ENCODE results near the gene MRPL23.

The MRPL23 gene

DNA sequence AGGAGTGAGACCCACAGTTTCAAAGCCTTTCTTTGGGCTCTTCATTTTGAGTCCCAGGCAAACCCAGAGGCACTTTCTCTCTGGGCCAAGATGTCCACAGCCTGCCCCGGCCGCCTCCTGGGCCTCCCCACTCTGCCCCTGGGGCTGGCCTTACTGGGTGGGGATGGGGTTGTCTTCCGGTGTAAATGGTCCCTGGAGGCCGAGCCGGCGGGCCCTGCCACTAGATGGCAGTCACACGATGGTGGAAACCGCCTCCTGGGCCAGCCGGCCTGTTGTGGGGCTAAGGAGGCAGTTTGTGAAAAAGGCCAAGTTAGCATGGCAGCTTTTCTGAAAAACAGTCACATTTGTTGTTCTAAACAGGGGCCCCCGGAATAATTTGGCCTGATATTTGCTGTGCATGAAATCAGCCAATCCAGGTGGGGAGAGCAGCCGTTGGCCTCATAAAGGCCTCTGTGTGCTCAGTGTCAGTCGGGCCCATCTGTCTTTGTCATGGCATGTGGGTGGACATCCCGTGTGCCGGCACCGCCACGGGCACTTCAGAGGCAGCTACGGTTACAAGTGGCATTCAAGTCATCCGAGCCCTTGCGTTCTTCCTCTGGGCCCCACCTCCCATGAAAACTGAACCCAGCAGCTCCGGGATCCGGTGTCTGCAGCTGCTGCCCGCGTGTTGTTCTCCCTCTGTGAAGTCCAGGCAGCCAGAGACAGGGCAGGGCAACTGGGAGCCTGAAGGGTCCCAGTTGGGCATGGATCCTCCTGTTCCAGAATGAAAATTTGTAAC, 6.5 kb downstream of the MRPL23 start:
- peak; percentile 12 for DNase-seq (ENCODE audit: low read depth)

DNA sequence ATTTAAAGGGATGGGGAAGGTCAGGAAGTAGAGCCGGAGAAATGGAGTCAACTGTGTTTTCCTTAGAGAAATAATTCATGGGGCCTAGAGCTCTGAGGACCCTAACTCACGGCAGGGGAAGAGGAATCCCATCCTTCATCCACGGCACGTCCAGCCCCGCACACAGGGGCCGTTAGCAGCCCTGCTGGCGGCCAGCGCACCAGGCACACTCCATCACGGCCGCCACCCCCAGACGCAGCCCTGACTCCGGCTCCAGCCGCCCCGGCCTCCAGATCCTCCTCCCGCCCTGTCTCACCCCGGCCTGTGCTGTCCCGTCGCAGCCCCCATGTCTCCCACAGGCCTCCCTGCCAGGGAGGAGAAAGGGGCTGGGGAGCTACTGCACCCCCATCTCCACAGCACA, 11.2 kb downstream of the MRPL23 start:
- DNase-seq (ENCODE audit: low read depth), result no peak

DNA sequence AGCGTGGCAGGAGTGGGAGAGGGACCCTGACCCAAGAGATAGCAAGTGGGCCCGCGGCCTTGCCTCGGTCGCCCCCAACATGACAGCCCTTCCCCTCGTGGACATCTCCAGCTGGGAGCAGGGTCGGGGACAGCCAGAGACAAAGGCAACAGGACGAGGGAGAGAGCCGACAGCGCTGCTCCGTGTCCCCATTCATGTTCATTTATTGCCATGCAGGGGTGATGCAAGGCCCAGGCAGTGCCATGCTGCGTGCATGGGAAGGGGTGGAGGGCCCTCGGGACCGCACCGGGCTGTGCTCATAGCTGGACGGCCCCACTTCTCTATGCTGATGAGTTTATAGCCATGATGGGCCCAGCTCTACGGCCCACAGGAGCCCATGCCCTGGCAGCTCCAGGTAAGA, 12.7 kb downstream of the MRPL23 start:
- no peak for DNase-seq (ENCODE audit: low read depth)

DNA sequence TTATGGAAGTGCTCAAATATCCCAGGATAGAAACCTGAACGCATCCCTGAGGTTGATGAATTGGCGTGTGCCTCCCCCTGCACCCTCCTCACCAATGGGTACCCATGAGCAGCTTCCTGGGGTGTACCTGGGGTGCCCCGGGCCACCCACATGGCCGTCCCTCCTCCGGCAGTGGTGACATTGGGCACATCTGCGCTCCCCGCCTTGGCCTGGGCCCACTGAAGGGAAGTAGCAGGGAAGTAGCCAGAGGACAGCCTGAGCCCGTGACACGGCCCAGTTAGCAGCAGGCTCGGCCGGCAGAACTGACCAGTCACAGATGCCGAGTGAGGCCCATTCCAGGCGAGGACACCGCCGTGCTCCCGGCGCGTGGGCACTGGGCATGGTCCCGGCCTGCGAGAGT, 16.7 kb downstream of the MRPL23 start:
- no peak for DNase-seq (ENCODE audit: low read depth)

DNA sequence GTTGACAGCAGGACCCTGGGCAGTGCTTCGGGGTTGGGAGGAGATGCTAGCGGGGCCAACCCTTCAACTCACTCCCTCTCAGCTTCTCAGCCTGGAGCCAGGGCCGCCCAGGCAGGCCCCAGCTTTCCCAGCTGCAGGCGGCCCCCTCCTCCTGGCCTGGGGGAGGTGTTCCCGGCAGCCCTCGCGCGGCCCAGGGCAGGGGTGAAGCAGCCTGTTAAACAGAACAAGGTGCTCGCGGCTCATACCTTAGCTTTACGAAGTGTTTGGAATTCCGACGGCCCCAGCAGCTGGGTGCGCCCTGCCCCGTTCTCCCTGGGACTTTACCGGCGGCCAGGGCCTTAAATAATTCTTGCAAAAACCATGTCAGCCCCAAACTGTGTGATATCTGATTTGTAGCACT, 17.2 kb downstream of the MRPL23 start:
- no peak for DNase-seq (ENCODE audit: low read depth)

DNA sequence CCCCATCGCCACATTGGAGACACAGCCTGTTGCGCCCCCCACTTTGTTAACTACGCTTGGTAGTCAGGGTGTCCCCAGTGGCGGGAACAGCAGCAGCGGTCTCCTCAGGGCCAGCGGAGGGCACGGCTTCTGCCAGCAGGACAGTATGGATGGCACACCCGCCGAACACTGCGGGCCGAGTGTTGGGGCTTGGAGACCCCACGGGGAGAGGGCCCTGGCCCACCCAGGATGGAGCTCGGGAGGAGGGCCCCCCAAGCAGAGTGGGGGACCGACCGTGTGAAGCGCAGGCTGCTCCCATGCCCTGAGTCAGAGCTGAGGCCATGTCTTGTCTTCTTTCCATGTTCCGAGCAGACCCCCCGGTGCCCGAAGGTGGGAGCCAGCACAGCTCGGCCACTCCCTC, 17.8 kb downstream of the MRPL23 start:
- DNase-seq (ENCODE audit: low read depth), result no peak

DNA sequence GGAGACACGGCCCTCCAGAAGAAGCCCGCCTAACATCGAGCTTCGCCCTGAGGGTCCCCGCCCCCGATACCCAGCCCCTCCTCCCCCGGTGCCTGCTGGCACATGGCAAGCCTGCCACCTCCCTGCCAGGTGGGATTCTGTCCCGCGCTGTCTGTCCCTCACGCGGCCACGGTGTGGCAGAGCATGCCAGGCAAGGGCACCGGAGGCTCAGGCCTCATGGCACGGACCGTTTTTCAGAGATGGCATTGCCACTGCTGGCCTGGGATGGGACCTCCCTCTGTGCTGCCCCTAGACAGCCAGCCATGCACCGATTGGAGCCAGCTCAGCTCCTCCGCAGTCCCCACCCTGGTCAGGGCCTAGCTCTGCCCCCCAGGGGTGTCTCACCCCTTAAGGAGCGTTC, 19.4 kb downstream of the MRPL23 start:
- no peak for DNase-seq (ENCODE audit: low read depth)

DNA sequence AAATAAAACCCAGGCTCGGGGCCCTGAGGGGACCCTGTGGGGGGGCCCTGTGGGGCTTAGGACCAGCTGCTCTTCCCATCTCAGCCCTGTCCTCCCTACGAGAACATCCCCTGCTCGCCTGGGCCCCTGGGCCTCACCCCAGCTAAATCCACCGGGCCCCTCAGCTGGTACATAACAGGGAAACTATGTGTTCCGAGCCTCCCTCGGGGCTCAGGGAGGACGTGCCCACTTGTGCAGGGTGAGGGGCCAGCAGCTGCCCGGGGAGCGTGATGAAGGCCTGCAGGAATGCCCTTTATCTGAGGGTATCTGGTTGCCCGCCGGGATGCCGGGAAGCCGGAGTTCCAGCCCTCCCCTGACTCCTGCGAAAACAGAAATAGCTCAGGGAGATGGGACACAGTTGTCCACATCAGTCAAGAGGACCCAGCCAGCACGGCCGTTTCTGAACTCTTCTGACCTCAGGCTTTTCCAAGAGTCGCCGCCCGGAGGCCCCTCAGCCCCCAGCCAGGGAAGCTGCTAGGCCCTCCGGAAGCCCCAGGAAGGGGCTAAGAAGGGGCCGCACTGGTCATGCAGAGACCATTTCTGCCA, 20.6 kb downstream of the MRPL23 start:
- no peak for DNase-seq (ENCODE audit: low read depth)

DNA sequence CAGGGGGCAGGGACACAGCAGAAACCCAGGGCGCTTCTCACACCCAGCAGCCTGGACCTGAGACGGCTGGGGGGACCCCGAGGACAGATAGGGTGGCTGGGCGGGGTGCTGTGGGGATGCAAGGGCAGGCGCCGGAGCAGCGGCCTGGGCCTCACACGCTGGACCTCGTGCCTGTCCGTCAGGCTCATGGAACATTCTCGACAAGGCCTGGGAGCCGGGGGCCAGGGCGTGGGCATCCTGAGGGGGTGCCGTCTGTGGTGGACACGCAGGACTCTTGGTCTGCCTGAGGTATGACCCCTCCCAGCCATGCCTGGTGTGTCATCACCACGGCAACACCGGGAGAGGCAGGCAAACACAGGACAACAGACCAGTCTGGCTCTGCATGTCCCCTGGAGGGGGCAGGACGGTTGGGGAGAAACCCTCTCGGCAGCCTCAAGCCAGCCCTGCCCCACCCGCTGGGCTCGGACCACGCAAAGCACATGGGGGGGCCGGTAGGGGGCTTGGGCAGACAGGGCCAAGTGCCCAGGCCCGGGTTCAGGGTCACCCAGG, 21.4 kb downstream of the MRPL23 start:
- DNase-seq (ENCODE audit: low read depth), result no peak

DNA sequence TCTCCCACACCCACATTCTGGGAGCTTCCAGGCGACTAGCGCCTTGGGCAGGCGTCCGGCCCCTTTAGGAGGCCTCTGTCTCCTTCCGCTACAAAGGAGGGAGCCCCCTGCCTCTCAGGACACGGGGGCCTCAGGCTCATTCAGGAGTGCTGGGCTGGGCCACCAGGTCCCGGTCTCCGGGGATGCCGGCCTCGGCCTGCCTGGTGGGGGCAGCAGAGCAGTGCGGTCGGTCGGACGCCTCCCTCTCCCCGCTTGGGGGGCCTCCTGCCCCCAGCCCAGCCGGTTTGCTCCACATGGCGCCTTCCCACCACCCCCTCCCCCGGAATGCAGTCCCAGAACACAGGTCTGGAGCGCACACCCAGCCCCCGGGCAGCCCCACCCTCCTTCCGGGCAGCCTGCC, 21.9 kb downstream of the MRPL23 start:
- DNase-seq (ENCODE audit: low read depth), result no peak

DNA sequence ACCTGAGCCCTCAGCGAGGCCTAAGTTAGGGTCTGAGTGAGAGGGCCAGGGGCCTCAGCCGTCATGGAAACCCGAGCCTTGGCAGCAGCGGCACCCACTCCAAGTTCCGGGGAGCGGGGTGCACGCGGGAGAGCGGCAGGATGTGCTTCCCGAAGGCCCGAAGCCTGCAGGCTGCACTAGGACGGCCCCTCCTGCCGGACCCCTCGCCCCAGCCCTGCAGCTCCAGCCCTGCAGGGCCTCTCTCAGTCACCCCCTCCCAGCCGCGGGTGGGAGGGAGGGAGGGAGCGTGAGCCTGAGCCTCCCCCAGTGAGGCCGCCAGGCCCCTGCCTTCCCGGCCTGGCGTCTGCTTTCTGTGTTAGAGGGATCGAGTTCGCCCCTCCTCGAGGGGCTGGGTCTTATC, 22.6 kb downstream of the MRPL23 start:
- no peak for DNase-seq (ENCODE audit: low read depth)

DNA sequence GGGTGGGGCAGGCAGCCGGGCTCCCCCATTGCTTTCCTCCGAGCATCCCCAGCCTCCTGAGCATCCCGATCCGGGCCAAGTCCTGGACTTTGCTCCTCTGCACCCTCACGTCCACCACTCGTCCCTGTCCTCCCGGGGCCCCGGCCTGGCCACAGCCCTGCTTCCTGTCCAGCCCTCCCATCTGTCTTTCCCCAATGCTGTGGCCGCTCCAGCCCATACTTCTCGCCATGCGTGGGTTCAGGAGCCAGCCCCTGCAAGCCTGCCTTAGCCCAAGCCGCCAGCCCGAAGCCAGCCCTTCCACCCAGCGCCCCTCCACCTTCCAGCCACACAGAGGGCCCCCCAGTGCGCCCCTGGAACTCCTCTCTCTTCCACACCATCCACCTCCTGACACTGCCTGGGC, 23.8 kb downstream of the MRPL23 start:
- DNase-seq (ENCODE audit: low read depth), result no peak

DNA sequence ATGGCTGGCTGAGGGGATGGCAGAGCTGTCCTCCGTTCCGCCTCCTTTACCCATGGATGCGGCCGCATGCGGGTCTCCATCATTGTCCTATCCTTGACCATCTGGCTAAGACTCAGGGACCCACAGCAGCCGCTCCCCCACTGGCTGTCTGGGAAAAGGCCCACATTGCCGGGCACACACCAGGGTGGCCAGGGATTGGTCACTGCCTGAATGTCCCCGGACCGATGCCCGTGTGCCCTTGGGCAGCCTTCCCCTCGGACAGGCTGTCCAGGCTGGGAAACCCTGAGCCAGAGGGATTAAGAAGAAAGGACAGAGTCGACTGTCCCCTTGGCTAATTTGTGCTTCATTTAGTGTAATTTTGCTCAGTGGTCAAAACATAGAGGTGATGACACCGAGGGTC, 28.1 kb downstream of the MRPL23 start:
- no peak for DNase-seq (ENCODE audit: low read depth)

DNA sequence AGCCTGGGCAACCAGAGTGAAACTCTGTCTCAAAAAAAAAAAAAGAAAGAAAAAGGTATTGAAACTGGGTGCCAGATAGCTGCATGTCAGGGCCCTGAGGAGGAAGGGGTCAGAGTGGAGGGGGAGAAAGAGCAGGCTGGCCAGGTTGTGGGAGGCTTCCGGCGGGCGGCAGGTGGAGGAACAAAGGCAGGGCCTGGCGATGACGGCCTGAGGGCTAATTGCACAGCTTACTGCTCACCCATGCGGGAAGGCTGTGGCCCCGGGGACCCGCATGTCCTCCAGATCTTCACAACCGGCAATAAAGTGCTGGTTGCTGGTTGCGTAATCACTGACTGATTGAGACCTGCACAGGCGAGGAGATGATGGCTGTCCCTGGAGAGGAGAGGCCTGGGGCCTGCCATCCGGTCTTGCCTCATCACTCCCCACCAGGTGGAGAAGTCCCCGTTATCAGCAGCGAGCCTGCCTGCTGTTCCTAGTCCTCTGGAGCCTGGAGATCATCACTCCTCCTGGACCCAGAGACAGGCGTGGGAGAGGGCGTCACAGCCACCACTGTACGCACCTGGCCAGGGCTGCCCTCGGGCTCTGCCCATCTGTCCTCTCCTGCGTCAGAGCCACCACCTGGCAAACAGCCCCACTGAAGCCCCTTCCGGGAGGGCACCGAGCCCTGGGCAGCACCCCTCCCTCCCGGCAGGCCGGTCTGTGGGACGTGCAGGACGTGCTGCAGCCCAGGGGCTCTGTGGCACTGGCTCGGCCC, 31.8 kb downstream of the MRPL23 start:
- DNase-seq (ENCODE audit: low read depth), result no peak

DNA sequence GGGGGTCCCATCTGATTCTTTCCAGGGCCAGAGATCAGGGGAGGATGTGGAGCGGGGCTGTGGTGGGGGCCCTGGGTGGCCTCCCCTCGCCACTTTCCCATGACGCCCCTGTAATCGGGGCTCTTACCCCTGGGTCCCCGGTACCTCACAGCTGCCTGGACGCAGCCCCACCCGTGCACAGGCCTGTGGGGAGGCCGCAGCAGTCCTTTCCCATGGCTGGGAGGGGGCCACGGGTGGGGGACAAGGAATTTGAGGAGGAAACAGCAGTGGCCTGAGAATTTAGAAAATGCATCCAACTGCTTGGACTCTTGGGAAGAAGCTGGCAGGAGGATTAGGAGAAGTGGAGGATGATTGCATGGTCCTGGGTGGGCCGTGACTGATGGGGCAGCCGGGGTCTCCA, 32.5 kb downstream of the MRPL23 start:
- no peak for DNase-seq (ENCODE audit: low read depth)

DNA sequence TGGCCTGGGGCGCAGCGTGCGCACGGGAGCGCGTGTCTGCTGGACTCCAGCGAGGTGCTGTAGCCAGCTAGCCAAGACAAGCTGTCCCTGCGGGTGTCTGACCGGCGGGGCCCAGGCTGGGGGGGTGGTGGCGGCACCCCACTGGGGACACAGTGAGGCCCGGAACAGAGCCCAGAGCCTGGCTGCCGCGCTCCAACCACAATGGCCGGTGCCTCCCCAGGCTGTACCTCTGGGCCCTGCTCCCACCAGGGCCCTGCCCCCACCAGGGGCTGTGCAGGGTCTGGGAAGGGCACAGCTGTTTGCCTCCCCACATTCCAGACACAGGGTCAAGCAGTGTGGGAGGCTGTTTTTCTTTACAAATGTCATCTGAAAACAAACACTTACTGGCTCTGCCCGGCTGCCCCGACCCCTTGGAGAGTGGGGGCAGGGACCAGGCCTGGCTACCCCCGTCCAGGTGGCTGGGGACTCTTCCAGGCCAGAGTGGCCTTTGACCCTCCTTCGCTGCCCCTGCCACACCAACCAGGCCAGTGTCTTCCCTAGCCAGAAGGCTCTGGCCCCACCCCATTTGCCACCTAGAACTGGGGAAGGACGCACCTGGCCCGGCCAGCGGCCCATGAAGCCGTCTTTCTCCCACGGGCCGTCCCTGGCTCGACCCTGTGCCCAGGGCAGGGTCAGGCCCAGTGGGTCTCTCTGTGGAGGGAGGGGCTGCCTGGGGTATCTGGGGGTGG, 35.9 kb downstream of the MRPL23 start:
- no peak for DNase-seq (ENCODE audit: low read depth)

DNA sequence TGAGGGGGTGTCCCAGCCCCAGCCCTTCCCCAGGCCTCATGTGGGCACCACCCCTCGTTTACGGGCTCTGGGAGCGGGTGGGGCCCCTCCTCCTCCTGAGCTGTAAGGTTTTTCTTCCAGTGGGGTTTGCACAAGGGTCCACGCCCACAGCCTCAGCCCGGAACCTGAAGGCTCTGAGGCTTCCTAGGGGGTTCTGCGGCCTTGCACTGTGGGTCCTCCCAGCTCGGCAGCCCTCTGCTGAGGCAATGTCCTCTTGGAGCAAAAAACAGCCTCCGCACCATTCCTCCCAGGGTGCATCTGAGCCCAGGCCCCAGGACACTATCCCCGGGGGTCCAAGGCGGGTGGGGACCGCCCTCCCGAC, 36.4 kb downstream of the MRPL23 start:
- DNase-seq (ENCODE audit: low read depth), result no peak

DNA sequence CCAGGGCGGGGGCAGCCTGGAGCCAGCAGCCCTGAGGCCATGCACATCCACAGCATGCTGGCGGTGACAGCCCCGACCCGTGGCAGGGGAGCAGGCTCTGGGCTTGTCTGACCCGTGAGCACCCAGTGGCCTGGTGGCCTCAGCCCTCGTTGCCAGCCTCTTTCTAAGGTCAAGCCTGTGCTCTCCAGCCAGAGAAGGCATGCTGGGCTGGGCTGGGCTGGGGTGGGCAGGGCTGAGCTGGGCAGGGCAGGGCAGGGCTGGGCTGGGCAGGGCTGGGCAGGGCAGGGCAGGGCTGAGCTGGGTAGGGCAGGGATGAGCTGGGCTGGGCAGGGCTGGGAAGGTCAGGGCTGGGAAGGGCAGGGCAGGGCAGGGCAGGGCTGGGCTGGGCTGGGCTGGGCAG, 39.9 kb downstream of the MRPL23 start:
- no peak for DNase-seq (ENCODE audit: low read depth)

DNA sequence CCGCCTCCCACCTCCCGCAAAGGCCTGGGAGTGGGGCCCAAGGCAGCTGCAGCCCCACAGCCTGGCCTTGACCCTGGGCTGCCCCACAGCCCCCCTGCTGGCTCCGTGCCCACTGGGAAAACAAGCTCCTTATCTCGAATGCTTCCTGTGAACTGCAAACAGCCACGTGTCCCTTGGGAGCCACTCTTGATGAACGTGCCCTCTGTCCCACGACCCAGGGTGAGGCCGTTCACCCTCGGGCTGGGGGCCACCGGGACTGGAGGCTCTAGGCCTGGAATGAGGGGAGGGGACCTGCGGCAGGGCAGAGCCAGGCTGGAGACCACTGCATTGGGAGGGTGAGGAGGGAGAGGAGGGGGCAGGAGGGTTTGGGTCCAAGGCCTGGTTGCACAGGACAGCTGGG, 41.0 kb downstream of the MRPL23 start:
- no peak for DNase-seq (ENCODE audit: low read depth)

DNA sequence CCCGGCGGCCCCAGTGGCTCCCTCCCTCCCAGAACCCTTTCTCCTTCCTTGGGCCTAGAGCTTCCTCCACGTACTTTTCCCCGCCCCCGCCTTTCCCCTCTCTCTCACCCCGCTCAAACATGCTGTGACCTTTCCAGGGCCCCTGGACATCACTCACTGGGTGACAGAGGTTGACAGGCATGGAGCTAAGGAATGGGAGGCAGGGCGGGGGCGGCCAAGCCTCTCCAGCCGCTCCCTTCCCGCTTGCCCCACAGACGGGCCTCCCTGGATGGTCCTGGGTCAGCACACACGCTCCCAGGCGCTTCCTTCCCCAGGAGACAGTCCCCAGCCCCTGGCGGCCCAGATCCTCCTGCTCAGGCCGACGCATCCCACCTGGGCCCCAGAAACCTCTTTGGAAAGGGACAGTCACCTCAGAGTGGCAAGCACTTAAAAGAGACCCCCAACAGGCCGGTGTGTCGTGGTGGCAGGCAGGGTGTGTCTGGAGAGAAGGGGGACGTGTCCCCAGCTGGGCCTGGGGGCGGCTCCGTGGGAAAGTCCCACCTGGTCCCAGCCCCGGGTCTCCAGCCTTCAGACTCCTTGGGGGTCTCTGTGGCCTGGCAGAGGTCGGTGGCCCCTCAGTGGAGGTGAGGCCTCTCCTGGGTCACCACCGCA, 41.7 kb downstream of the MRPL23 start:
- DNase-seq (ENCODE audit: low read depth), result no peak

DNA sequence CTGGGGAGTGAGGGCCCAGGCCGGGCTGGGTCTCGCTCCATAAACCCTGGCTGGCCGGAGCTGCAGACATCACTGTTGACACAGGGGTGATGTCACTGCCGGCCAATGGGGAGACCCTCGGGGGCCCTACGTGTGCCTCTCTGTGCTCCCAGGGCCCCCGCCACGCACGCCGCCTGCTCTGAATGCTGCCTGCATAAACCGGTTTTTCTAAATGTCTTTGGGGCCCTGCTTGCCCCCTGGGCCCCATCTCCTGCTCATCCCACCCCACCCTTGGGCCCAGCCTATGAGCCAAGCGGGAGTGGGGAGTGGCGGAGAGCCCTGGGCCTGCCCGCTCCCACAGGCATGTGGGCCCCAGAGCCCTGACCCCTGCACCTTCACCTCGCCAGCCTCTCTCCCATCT, 42.8 kb downstream of the MRPL23 start:
- no peak for DNase-seq (ENCODE audit: low read depth)

Data from EH (cell line).